Activated naive CD4-positive, alpha-beta T cell treated with anti-CD3 and anti-CD28 coated beads, Interleukin-2, amount 10 ng/mL, durations not matched to agents 7 days and 5 days (primary cell): ENCODE results near the gene GRAMD1C.

Experiments
- CTCF ChIA-PET: fragments of 350-600 bp; sonication (Branson Sonifier 250); formaldehyde crosslinking; loops from one replicate; lab custom pipeline; 2021; ENCODE audit warnings: antibody characterized with exemption; lab: Charles Lee
- DNase-seq: peaks from one replicate; pipeline ENCODE4 v3.0.0-alpha.2; 2020
- H3K27ac Mint-ChIP-seq: one replicate; pipeline ENCODE4 v1.8.0; 2021; ENCODE audit warnings: mild to moderate bottlenecking, moderate library complexity, mixed read lengths
- H3K27me3 Mint-ChIP-seq: one replicate; pipeline ENCODE4 v1.8.0; 2021; ENCODE audit warnings: mild to moderate bottlenecking, mixed read lengths
- H3K36me3 Mint-ChIP-seq: one replicate; pipeline ENCODE4 v1.8.0; 2021; ENCODE audit warnings: mixed read lengths
- H3K4me1 Mint-ChIP-seq: one replicate; pipeline ENCODE4 v1.8.0; 2021; ENCODE audit warnings: mixed read lengths
- H3K4me3 Mint-ChIP-seq: one replicate; pipeline ENCODE4 v1.8.0; 2021; ENCODE audit warnings: mild to moderate bottlenecking, moderate library complexity, mixed read lengths
- H3K9me3 Mint-ChIP-seq: one replicate; pipeline ENCODE4 v1.8.0; 2021; ENCODE audit warnings: mixed read lengths

The GRAMD1C gene

GRCh38 chr3:113838631-113839209 is at the start of gene GRAMD1C:
Gene GRAMD1C, plus strand, starts transcription at chr3:113838788. Its CDS starts 122 bp downstream, at chr3:113838910.
- H3K27me3 Mint-ChIP-seq = peaks cover 6% of the 10 kb centered on the region
- H3K4me1 Mint-ChIP-seq = peaks cover 7% of the 10 kb centered on the region
- CTCF ChIA-PET = interaction anchor here (0.6 to 1.6 kb wide), 7 partner anchors 12 to 1154 kb away, joined by 3 to 7 read pairs (median 4); partner anchors contain the start of gene NAA50
- H3K9me3 Mint-ChIP-seq = no peaks in the 10 kb centered on the region
- no peaks in the 10 kb centered on the region for H3K36me3 Mint-ChIP-seq
- DNase-seq = peak; percentile 88
- peak within 1 kb of the TSS; percentile 72 for H3K4me3 Mint-ChIP-seq
- H3K27ac Mint-ChIP-seq = peak within 1 kb of the TSS; percentile 39

- no peak overlapping the region for H3K4me3 Mint-ChIP-seq
- no peaks in the 10 kb centered on the region for H3K9me3 Mint-ChIP-seq
- no peak overlapping the region for H3K27ac Mint-ChIP-seq
- H3K4me1 Mint-ChIP-seq = no peaks in the 10 kb centered on the region
- CTCF ChIA-PET = no interaction called here
- H3K27me3 Mint-ChIP-seq = no peaks in the 10 kb centered on the region
- H3K36me3 Mint-ChIP-seq = peaks cover 5% of the 10 kb centered on the region
- no peak for DNase-seq
These were observed 47.2 kb upstream of the GRAMD1C start for GRCh38 chr3:113791381-113791780.

GRCh38 chr3:113794526-113794925 is 44.1 kb upstream of the GRAMD1C start:
- H3K9me3 Mint-ChIP-seq = no peaks in the 10 kb centered on the region
- no peak overlapping the region for H3K4me3 Mint-ChIP-seq
- H3K27ac Mint-ChIP-seq = no peak overlapping the region
- CTCF ChIA-PET = interaction anchor here (0.8 to 1.0 kb wide), 3 partner anchors 32 to 50 kb away, joined by 3 to 4 read pairs (median 3); partner anchors contain the start of gene GRAMD1C
- DNase-seq = no peak
- H3K27me3 Mint-ChIP-seq = no peaks in the 10 kb centered on the region
- peaks cover 10% of the 10 kb centered on the region for H3K36me3 Mint-ChIP-seq
- no peaks in the 10 kb centered on the region for H3K4me1 Mint-ChIP-seq

- H3K27ac Mint-ChIP-seq = no peak overlapping the region
- no peaks in the 10 kb centered on the region for H3K4me1 Mint-ChIP-seq
- H3K36me3 Mint-ChIP-seq = peaks cover 13% of the 10 kb centered on the region
- no peak overlapping the region for H3K4me3 Mint-ChIP-seq
- CTCF ChIA-PET = no interaction called here
- H3K9me3 Mint-ChIP-seq = no peaks in the 10 kb centered on the region
- H3K27me3 Mint-ChIP-seq = no peaks in the 10 kb centered on the region
- DNase-seq = no peak
These were observed 42.9 kb upstream of the GRAMD1C start for GRCh38 chr3:113795693-113796092.

GRCh38 chr3:113802795-113803455 is 35.7 kb upstream of the GRAMD1C start:
- H3K4me3 Mint-ChIP-seq = no peak overlapping the region

DNA sequence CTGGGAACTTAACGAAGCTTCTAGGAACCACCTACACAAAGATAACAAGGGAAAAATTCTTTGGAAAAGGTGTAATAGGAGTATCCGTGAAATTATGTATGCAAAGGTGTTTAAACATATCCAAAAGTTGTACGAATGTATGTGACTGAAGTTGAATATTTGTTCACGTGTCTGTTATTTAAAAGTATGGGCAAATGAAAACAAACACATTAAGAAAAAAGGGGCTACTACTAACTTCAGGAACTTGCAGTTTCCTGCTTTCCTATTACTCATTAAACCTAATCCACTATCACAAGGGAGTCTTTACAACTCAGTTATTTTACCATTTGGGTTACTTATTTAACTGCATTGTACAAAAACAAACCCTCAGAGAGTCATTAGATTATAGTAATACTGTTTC is 33.9 kb upstream of the GRAMD1C start:
- Mint-ChIP-seq H3K9me3 (no peaks in the 10 kb centered on the region), H3K36me3 (peaks cover 35% of the 10 kb centered on the region), H3K27me3 (no peaks in the 10 kb centered on the region), H3K27ac (no peak overlapping the region), H3K4me1 (peaks cover 12% of the 10 kb centered on the region), H3K4me3 (no peak overlapping the region)
- CTCF ChIA-PET = no interaction called here
- DNase-seq = no peak

More at GRCh38 chr3:113802795-113803455, 35.7 kb upstream of the GRAMD1C start:
- Mint-ChIP-seq H3K9me3 (no peaks in the 10 kb centered on the region), H3K27ac (no peak overlapping the region), H3K27me3 (no peaks in the 10 kb centered on the region), H3K36me3 (peaks cover 34% of the 10 kb centered on the region), H3K4me1 (peaks cover 12% of the 10 kb centered on the region)
- no peak for DNase-seq
- CTCF ChIA-PET = interaction anchor here (1.0 to 1.3 kb wide), 2 partner anchors 17 to 19 kb away, joined by 3 read pairs; no protein-coding TSS in a partner anchor

GRCh38 chr3:113805249-113805648 is 33.3 kb upstream of the GRAMD1C start:
- H3K4me3 Mint-ChIP-seq = no peak overlapping the region
- peaks cover 33% of the 10 kb centered on the region for H3K36me3 Mint-ChIP-seq
- peaks cover 12% of the 10 kb centered on the region for H3K4me1 Mint-ChIP-seq
- CTCF ChIA-PET = no interaction called here
- no peaks in the 10 kb centered on the region for H3K9me3 Mint-ChIP-seq
- no peak for DNase-seq
- H3K27me3 Mint-ChIP-seq = no peaks in the 10 kb centered on the region
- H3K27ac Mint-ChIP-seq = no peak overlapping the region

DNA sequence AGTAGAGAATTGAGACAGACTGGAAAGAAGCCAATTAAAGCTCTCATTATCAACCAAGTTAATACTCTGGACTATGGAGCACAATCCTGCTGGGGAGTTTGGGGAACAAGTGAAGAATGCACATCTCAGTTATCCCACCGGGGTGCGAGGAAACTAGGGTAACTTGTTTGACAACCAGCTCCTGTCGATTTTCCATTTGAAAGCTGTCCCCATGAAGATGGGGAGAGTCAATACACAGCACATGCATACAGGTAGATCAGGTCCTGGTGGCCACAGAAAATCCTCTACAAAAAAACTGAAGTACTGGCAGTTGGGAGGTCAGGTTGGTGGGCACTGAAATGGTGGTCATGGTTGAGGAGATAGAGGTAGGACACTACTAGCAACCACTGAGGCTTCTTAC is 25.7 kb upstream of the GRAMD1C start:
- Mint-ChIP-seq H3K4me1 (no peaks in the 10 kb centered on the region), H3K4me3 (no peak overlapping the region), H3K27ac (no peak overlapping the region), H3K27me3 (no peaks in the 10 kb centered on the region), H3K36me3 (peaks cover 12% of the 10 kb centered on the region), H3K9me3 (no peaks in the 10 kb centered on the region)
- CTCF ChIA-PET = no interaction called here
- no peak for DNase-seq

- H3K27ac Mint-ChIP-seq = no peak overlapping the region
- no peaks in the 10 kb centered on the region for H3K4me1 Mint-ChIP-seq
- no peak for DNase-seq
- H3K9me3 Mint-ChIP-seq = no peaks in the 10 kb centered on the region
- peaks cover 8% of the 10 kb centered on the region for H3K27me3 Mint-ChIP-seq
- no peaks in the 10 kb centered on the region for H3K36me3 Mint-ChIP-seq
- CTCF ChIA-PET = no interaction called here
- H3K4me3 Mint-ChIP-seq = no peak overlapping the region
These were observed 18.7 kb upstream of the GRAMD1C start for GRCh38 chr3:113819866-113820265.

GRCh38 chr3:113825090-113825489 is 13.5 kb upstream of the GRAMD1C start:
- Mint-ChIP-seq H3K9me3 (no peaks in the 10 kb centered on the region), H3K27me3 (peaks cover 5% of the 10 kb centered on the region), H3K36me3 (no peaks in the 10 kb centered on the region), H3K27ac (no peak overlapping the region), H3K4me3 (no peak overlapping the region), H3K4me1 (no peaks in the 10 kb centered on the region)
- DNase-seq = no peak
- CTCF ChIA-PET = interaction anchor here (1.4 kb wide), 1 partner anchor 19 kb away, joined by 4 read pairs; no protein-coding TSS in a partner anchor

DNA sequence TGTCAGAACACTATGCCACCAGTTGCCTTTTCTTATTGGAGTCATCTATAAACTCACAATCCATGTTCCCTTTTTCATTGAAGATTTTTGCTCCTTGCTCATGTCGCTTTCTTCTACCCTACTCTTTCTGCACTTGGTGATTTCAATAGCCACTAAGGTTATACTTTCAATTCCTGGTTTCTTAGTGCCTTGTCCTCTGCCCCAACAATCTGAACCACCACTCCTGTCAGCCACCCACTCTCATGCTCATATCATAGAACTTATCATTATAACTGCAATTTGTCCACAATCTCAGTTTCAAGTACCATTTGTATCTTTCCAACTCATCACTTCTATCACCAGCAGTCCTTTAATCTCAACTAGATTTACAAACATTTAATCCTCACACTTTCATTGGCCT is 10.0 kb upstream of the GRAMD1C start:
- CTCF ChIA-PET = no interaction called here
- Mint-ChIP-seq H3K27ac (no peak overlapping the region), H3K4me3 (no peak overlapping the region), H3K27me3 (no peaks in the 10 kb centered on the region), H3K36me3 (peaks cover 2% of the 10 kb centered on the region), H3K9me3 (peaks cover 5% of the 10 kb centered on the region), H3K4me1 (peaks cover 5% of the 10 kb centered on the region)
- no peak for DNase-seq

DNA sequence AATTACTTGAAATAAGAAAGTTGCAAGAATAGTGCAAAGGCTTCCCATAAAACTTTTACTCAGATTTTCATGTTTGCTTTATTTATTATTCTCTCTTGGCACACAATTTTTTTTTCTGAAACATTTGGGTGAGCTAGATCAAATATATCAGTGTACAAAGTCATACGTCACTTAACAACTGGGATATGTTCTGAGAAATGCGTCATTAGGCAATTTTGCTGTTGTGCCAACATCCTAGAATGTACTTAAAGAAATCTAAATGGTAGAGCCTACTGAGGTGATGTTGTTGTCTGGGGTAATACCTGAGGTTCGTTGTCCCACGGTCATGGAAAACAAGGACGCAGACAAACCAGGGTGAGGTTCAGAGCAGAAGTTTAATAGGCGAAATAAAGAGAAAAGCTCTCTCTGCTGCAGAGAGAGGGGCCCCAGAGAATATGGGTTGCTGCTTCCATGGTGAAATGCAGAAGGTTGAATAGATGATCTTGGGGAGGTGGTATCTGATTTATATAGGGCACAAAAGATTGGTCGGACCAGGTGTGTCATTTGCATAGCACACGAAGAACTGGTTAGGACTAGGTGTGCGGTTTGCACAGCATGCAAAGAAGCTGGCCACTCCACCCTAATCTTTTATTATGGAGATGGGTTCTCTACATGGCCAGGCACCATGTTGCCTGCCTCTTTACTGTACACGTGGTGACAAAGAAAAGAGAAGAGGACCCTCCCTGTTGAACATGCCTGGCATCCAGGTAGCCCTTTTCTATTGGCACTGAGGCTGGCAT is 8.8 kb upstream of the GRAMD1C start:
- CTCF ChIA-PET = no interaction called here
- Mint-ChIP-seq H3K27ac (no peak overlapping the region), H3K9me3 (peaks cover 5% of the 10 kb centered on the region), H3K4me3 (no peak overlapping the region), H3K36me3 (peaks cover 2% of the 10 kb centered on the region), H3K4me1 (peaks cover 5% of the 10 kb centered on the region), H3K27me3 (no peaks in the 10 kb centered on the region)
- no peak for DNase-seq

- H3K4me3 Mint-ChIP-seq = no peak overlapping the region
These were observed 7.6 kb upstream of the GRAMD1C start for GRCh38 chr3:113831103-113831355.

GRCh38 chr3:113832477-113833164 is 6.0 kb upstream of the GRAMD1C start:
- peaks cover 5% of the 10 kb centered on the region for H3K4me1 Mint-ChIP-seq
- H3K4me3 Mint-ChIP-seq = no peak overlapping the region
- peaks cover 5% of the 10 kb centered on the region for H3K9me3 Mint-ChIP-seq
- H3K27ac Mint-ChIP-seq = no peak overlapping the region
- CTCF ChIA-PET = interaction anchor here (1.0 kb wide), 1 partner anchor 80 kb away, joined by 3 read pairs; no protein-coding TSS in a partner anchor
- H3K36me3 Mint-ChIP-seq = peaks cover 2% of the 10 kb centered on the region
- no peak for DNase-seq
- no peaks in the 10 kb centered on the region for H3K27me3 Mint-ChIP-seq

More at GRCh38 chr3:113831103-113831355, 7.6 kb upstream of the GRAMD1C start:
- Mint-ChIP-seq H3K27me3 (no peaks in the 10 kb centered on the region), H3K9me3 (peaks cover 5% of the 10 kb centered on the region), H3K27ac (no peak overlapping the region), H3K4me1 (peaks cover 5% of the 10 kb centered on the region), H3K36me3 (peaks cover 2% of the 10 kb centered on the region)
- DNase-seq = no peak
- CTCF ChIA-PET = no interaction called here
